Neural crest cell (in vitro differentiated cells): ENCODE data around the gene MAGI2. TPM values are rescaled to one million over a fixed set of nuclear protein-coding genes. Genes with fewer than 3 reads are reported as not detected.

Experiments
- DNase-seq: peaks from one replicate; pipeline ENCODE4 v3.0.0; 2021; ENCODE audit warnings: low read depth, mixed read lengths, low spot score
- H3K27ac Mint-ChIP-seq: one replicate; pipeline ENCODE4 v1.8.0; 2021; ENCODE audit warnings: mild to moderate bottlenecking, mixed read lengths; ENCODE audit not compliant: unreplicated experiment
- H3K27me3 Mint-ChIP-seq: 2 replicates; pipeline ENCODE4 v1.8.0; 2021; ENCODE audit warnings: low read depth, mild to moderate bottlenecking, mixed read lengths
- H3K36me3 Mint-ChIP-seq: 2 replicates; pipeline ENCODE4 v1.8.0; 2021; ENCODE audit warnings: low read depth, mild to moderate bottlenecking, mixed read lengths
- H3K4me1 Mint-ChIP-seq: 2 replicates; pipeline ENCODE4 v1.8.0; 2021; ENCODE audit warnings: mixed read lengths
- H3K4me3 Mint-ChIP-seq: one replicate; pipeline ENCODE4 v1.8.0; 2021; ENCODE audit warnings: mild to moderate bottlenecking, mixed read lengths
- H3K9me3 Mint-ChIP-seq: 2 replicates; pipeline ENCODE4 v1.8.0; 2021; ENCODE audit warnings: mixed read lengths
- total RNA-seq: library from RNA; stranded (reverse); gene quantifications from 2 replicates; pipeline ENCODE4 v1.2.1, GENCODE V29; 2021
- TF ChIP-seq, protein P1 (sequence below): fragments of 200-600 bp; sonication (generic); conservative IDR thresholded peaks from 2 replicates; pipeline ENCODE4 v1.5.0; 2021; ENCODE audit warnings: antibody characterized with exemption, mild to moderate bottlenecking

Gene MAGI2
- total RNA-seq, 1 donor from 2014 or later, result 10.0 TPM

DNA sequence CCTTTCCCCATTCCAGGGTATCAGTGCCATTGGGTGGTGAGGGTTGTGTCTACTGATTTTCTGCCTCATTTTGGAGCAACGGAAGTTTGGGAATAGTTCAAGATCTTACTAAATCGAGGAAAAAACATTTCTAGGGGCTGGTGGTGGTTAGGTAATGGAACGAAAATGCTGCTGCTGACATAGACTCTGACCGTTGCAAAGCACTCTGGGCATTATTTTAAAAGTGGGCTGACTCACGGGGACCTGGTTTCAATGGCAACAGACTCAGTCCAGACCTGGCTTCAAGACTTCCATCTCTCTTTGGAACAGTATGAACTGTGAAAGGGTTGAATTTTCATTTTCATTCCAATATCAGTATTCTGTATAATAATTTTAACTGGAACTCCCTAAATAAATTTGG is 1370.9 kb downstream of the MAGI2 start:
- DNase-seq, result no peak
- Mint-ChIP-seq H3K27ac (no peak overlapping the region), H3K27me3 (no peaks in the 10 kb centered on the region), H3K9me3 (no peaks in the 10 kb centered on the region), H3K36me3 (no peaks in the 10 kb centered on the region), H3K4me3 (no peak overlapping the region), H3K4me1 (no peaks in the 10 kb centered on the region)
- TF ChIP-seq, protein P1, sequence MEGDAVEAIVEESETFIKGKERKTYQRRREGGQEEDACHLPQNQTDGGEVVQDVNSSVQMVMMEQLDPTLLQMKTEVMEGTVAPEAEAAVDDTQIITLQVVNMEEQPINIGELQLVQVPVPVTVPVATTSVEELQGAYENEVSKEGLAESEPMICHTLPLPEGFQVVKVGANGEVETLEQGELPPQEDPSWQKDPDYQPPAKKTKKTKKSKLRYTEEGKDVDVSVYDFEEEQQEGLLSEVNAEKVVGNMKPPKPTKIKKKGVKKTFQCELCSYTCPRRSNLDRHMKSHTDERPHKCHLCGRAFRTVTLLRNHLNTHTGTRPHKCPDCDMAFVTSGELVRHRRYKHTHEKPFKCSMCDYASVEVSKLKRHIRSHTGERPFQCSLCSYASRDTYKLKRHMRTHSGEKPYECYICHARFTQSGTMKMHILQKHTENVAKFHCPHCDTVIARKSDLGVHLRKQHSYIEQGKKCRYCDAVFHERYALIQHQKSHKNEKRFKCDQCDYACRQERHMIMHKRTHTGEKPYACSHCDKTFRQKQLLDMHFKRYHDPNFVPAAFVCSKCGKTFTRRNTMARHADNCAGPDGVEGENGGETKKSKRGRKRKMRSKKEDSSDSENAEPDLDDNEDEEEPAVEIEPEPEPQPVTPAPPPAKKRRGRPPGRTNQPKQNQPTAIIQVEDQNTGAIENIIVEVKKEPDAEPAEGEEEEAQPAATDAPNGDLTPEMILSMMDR, result no peak

DNA sequence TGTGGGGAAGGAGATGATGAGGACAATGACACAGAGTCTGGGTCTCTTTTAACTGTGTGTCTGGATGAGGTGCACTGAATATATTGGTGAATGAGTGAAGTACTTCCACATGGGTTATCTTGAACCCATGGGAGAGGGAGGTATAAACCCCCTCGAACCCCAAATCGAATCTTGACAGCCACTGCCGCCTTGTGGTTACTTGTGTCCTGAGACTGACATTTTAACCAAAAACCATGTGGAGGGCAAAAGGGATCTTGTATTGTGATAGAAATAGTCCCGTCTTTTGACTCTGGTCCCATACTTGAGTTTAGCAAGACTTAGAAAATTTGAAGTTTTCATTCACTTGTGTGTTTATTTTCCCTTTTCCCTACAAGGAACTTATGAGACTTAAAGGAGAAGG is 1371.6 kb downstream of the MAGI2 start:
- H3K4me1 Mint-ChIP-seq, result no peaks in the 10 kb centered on the region
- H3K27ac Mint-ChIP-seq, result no peak overlapping the region
- no peaks in the 10 kb centered on the region for H3K36me3 Mint-ChIP-seq
- no peak for DNase-seq
- TF ChIP-seq, protein P1, result no peak
- no peaks in the 10 kb centered on the region for H3K9me3 Mint-ChIP-seq
- H3K27me3 Mint-ChIP-seq, result no peaks in the 10 kb centered on the region
- H3K4me3 Mint-ChIP-seq, result no peak overlapping the region

DNA sequence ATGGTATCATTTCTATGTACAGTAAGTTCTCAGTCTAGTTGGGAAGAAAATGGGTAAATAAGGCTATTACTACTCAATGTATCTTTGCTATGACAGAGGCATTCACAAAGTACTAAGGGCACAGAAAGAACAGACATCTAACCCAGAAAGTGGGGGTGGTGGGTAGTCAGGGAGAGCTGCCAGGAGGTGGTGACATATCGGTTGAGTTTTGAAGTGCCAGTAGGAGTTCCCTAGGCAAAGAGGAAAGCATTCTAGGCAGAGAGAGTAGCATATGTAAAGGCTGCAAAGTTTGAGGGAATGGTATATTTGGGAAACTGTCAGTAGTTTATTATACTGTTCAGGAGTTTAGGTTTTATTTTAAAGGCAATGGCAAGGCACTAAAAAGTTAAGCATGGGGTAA is 1372.1 kb downstream of the MAGI2 start:
- DNase-seq, result no peak
- H3K27ac Mint-ChIP-seq, result no peak overlapping the region
- H3K27me3 Mint-ChIP-seq, result no peaks in the 10 kb centered on the region
- no peaks in the 10 kb centered on the region for H3K9me3 Mint-ChIP-seq
- no peaks in the 10 kb centered on the region for H3K36me3 Mint-ChIP-seq
- TF ChIP-seq, protein P1, result no peak
- no peaks in the 10 kb centered on the region for H3K4me1 Mint-ChIP-seq
- H3K4me3 Mint-ChIP-seq, result no peak overlapping the region

DNA sequence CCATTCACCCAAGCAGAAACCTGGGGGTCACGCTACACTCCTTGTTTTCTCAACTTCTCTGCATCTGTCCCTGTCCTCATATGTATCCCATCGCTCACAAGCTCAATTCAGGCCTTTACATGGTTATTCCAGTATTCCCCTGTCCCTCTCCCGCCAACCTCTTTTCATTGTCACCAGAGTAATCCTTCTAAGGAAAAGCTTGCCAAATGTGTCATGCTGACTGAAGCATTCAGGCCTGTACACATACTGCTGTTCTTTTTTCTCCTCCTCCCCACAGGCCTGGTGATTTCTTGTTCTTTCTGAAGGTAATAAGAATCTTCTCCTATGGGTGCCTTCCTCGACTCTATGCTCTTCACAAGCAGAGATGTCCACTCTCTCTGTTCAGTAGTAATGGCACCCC is 1372.7 kb downstream of the MAGI2 start:
- no peak overlapping the region for H3K27ac Mint-ChIP-seq
- H3K36me3 Mint-ChIP-seq, result no peaks in the 10 kb centered on the region
- no peaks in the 10 kb centered on the region for H3K4me1 Mint-ChIP-seq
- DNase-seq, result no peak
- no peaks in the 10 kb centered on the region for H3K9me3 Mint-ChIP-seq
- TF ChIP-seq, protein P1, result no peak
- H3K4me3 Mint-ChIP-seq, result no peak overlapping the region
- H3K27me3 Mint-ChIP-seq, result no peaks in the 10 kb centered on the region

DNA sequence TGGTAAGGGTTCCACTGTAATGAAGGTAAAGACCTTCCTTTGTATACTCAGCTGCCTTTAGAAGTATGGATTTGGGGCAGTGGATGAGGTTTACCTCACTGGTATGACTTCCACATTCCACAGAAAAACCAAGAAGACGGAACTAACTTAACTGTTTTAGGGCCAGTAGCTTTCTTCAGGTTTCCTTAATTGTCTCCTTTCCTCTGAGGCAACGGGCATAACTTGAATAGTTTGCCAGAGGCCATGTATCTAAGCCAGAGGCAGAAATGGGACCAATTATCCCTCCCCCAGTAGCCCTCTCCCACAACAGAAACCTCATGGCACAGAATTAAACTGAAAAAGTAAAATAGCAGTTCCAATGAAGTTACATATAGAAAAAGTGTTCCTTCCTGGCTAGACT is 1373.2 kb downstream of the MAGI2 start:
- no peaks in the 10 kb centered on the region for H3K4me1 Mint-ChIP-seq
- H3K36me3 Mint-ChIP-seq, result no peaks in the 10 kb centered on the region
- H3K27me3 Mint-ChIP-seq, result no peaks in the 10 kb centered on the region
- H3K27ac Mint-ChIP-seq, result no peak overlapping the region
- no peak overlapping the region for H3K4me3 Mint-ChIP-seq
- no peak for DNase-seq
- TF ChIP-seq, protein P1, result no peak
- no peaks in the 10 kb centered on the region for H3K9me3 Mint-ChIP-seq

DNA sequence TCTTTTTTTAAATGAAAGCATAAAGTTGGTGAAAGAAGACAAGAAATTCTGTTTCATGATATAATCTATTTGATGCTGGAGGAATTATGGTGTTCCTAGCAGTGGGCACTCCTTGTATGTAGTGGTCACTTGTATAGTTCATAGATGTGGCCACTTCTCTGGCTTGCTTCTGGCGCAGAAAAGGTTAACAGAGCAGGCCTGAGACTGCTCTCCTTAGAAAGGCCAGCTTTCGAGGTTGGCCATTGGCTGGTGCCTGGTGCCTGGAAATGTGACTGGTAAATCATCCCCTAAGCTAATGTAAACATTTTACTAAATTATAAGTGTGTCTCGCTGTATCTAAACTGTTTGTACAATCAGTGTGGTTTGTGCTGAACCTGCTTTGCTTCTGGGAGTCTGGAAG is 1378.8 kb downstream of the MAGI2 start:
- TF ChIP-seq, protein P1, result no peak
- no peaks in the 10 kb centered on the region for H3K9me3 Mint-ChIP-seq
- peaks cover 15% of the 10 kb centered on the region for H3K4me1 Mint-ChIP-seq
- no peak overlapping the region for H3K27ac Mint-ChIP-seq
- H3K4me3 Mint-ChIP-seq, result no peak overlapping the region
- no peaks in the 10 kb centered on the region for H3K36me3 Mint-ChIP-seq
- DNase-seq, result no peak
- no peaks in the 10 kb centered on the region for H3K27me3 Mint-ChIP-seq
